Mucosa of stomach (tissue), 1 donor: ENCODE data around the gene SLC16A5.

ENCODE experiments used
- H3K27me3 ChIP-seq: one replicate; pipeline ENCODE4 v1.7.0; 2013; ENCODE audit warnings: mild to moderate bottlenecking, low read length; ENCODE audit not compliant: control insufficient read depth, insufficient read depth
- H3K36me3 ChIP-seq: one replicate; pipeline ENCODE4 v1.7.0; 2013; ENCODE audit warnings: low read length; ENCODE audit not compliant: control insufficient read depth, insufficient read depth
- H3K4me1 ChIP-seq: one replicate; pipeline ENCODE4 v1.7.0; 2013; ENCODE audit warnings: mild to moderate bottlenecking, low read length; ENCODE audit not compliant: control insufficient read depth, insufficient read depth
- H3K4me3 ChIP-seq: one replicate; pipeline ENCODE4 v1.7.0; 2013; ENCODE audit warnings: low read length
- H3K9ac ChIP-seq: one replicate; pipeline ENCODE4 v1.7.0; 2013; ENCODE audit warnings: mild to moderate bottlenecking, low read length, moderate library complexity
- H3K9me3 ChIP-seq: one replicate; pipeline ENCODE4 v1.7.0; 2013; ENCODE audit warnings: mild to moderate bottlenecking, low read length, moderate library complexity; ENCODE audit not compliant: control insufficient read depth
- donor health status: Pancreatic carcinoma.

SLC16A5 gene

GRCh38 chr17:75049706-75050105 is 38.0 kb upstream of the SLC16A5 start:
- Histone ChIP-seq H3K9me3 (no peaks in the 10 kb centered on the region), H3K4me3 (no peak overlapping the region), H3K27me3 (no peaks in the 10 kb centered on the region), H3K36me3 (no peaks in the 10 kb centered on the region), H3K9ac (no peak overlapping the region), H3K4me1 (peaks cover 6% of the 10 kb centered on the region)

- Histone ChIP-seq H3K27me3 (no peaks in the 10 kb centered on the region), H3K9ac (no peak overlapping the region), H3K4me3 (no peak overlapping the region), H3K4me1 (peaks cover 6% of the 10 kb centered on the region), H3K36me3 (no peaks in the 10 kb centered on the region), H3K9me3 (no peaks in the 10 kb centered on the region)
These were observed 35.8 kb upstream of the SLC16A5 start for GRCh38 chr17:75051941-75052340.

GRCh38 chr17:75059369-75060345 is 28.1 kb upstream of the SLC16A5 start:
- Histone ChIP-seq H3K4me1 (no peaks in the 10 kb centered on the region), H3K9me3 (no peaks in the 10 kb centered on the region), H3K9ac (no peak overlapping the region), H3K36me3 (peaks cover 31% of the 10 kb centered on the region), H3K27me3 (no peaks in the 10 kb centered on the region), H3K4me3 (no peak overlapping the region)

- Histone ChIP-seq H3K4me3 (no peak overlapping the region), H3K9ac (no peak overlapping the region), H3K36me3 (peaks cover 31% of the 10 kb centered on the region), H3K4me1 (no peaks in the 10 kb centered on the region), H3K27me3 (no peaks in the 10 kb centered on the region), H3K9me3 (no peaks in the 10 kb centered on the region)
These were observed 27.2 kb upstream of the SLC16A5 start for GRCh38 chr17:75060434-75061054.

GRCh38 chr17:75061055-75061438 is 26.7 kb upstream of the SLC16A5 start:
- H3K4me3 ChIP-seq: no peak overlapping the region
- no peaks in the 10 kb centered on the region for H3K4me1 ChIP-seq
- no peaks in the 10 kb centered on the region for H3K27me3 ChIP-seq
- H3K9ac ChIP-seq: no peak overlapping the region
- no peaks in the 10 kb centered on the region for H3K9me3 ChIP-seq
- H3K36me3 ChIP-seq: peaks cover 31% of the 10 kb centered on the region

- no peaks in the 10 kb centered on the region for H3K9me3 ChIP-seq
- no peaks in the 10 kb centered on the region for H3K4me1 ChIP-seq
- peaks cover 31% of the 10 kb centered on the region for H3K36me3 ChIP-seq
- H3K9ac ChIP-seq: no peak overlapping the region
- no peak overlapping the region for H3K4me3 ChIP-seq
- H3K27me3 ChIP-seq: no peaks in the 10 kb centered on the region
These were observed 26.1 kb upstream of the SLC16A5 start for GRCh38 chr17:75061618-75062017.

- H3K9me3 ChIP-seq: no peaks in the 10 kb centered on the region
- no peaks in the 10 kb centered on the region for H3K27me3 ChIP-seq
- no peak overlapping the region for H3K9ac ChIP-seq
- no peak overlapping the region for H3K4me3 ChIP-seq
- H3K36me3 ChIP-seq: peaks cover 31% of the 10 kb centered on the region
- no peaks in the 10 kb centered on the region for H3K4me1 ChIP-seq
These were observed 24.6 kb upstream of the SLC16A5 start for GRCh38 chr17:75063201-75063600.

- no peak overlapping the region for H3K9ac ChIP-seq
These were observed 24.1 kb upstream of the SLC16A5 start for GRCh38 chr17:75063626-75064025.

GRCh38 chr17:75064040-75064439 is 23.7 kb upstream of the SLC16A5 start:
- Histone ChIP-seq H3K36me3 (peaks cover 31% of the 10 kb centered on the region), H3K4me1 (no peaks in the 10 kb centered on the region), H3K9ac (no peak overlapping the region), H3K4me3 (no peak overlapping the region), H3K9me3 (no peaks in the 10 kb centered on the region), H3K27me3 (no peaks in the 10 kb centered on the region)

More at GRCh38 chr17:75063626-75064025, 24.1 kb upstream of the SLC16A5 start:
- H3K4me1 ChIP-seq: no peaks in the 10 kb centered on the region
- H3K4me3 ChIP-seq: no peak overlapping the region
- peaks cover 31% of the 10 kb centered on the region for H3K36me3 ChIP-seq
- H3K9me3 ChIP-seq: no peaks in the 10 kb centered on the region
- H3K27me3 ChIP-seq: no peaks in the 10 kb centered on the region

- Histone ChIP-seq H3K4me1 (no peaks in the 10 kb centered on the region), H3K4me3 (no peak overlapping the region), H3K9me3 (no peaks in the 10 kb centered on the region), H3K27me3 (no peaks in the 10 kb centered on the region), H3K9ac (no peak overlapping the region), H3K36me3 (peaks cover 31% of the 10 kb centered on the region)
These were observed 23.3 kb upstream of the SLC16A5 start for GRCh38 chr17:75064460-75064859.

- Histone ChIP-seq H3K27me3 (no peaks in the 10 kb centered on the region), H3K9ac (no peak overlapping the region), H3K9me3 (no peaks in the 10 kb centered on the region), H3K36me3 (peaks cover 31% of the 10 kb centered on the region), H3K4me3 (no peak overlapping the region), H3K4me1 (no peaks in the 10 kb centered on the region)
These were observed 22.7 kb upstream of the SLC16A5 start for GRCh38 chr17:75064867-75065561.
